Transverse colon (tissue), 4 donors: ENCODE results near the gene TMEM89.

Experiments used
- CTCF ChIP-seq, 5 experiments: fragments of 200-600 bp in 3 of 5; fragments of 450-650 bp in 2 of 5; sonication (generic) in 3 of 5; IDR thresholded peaks; 1 replicate in 2 of 5; 2 replicates in 3 of 5; pipeline ENCODE4 v1.5.1; 2016 to 2017; ENCODE audit warnings: antibody characterized with exemption in 5 of 5, inconsistent platforms in 3 of 5, mild to moderate bottlenecking in 2 of 5, moderate library complexity in 1 of 5
- EP300 ChIP-seq: sonication (generic); formaldehyde crosslinking; IDR thresholded peaks from one replicate; pipeline ENCODE4 v1.6.1; 2017; ENCODE audit warnings: antibody characterized with exemption, low read depth
- POLR2A ChIP-seq: fragments of 450-650 bp; IDR thresholded peaks from one replicate; pipeline ENCODE4 v1.6.1; 2016; ENCODE audit warnings: antibody characterized with exemption, mild to moderate bottlenecking, moderate library complexity
- POLR2AphosphoS5 ChIP-seq, 3 donors: sonication (generic); formaldehyde crosslinking; IDR thresholded peaks; one replicate each; pipeline ENCODE4 v1.6.1; 2016; ENCODE audit warnings: antibody characterized with exemption in 3 of 3

- TF ChIP-seq POLR2AphosphoS5 (IDR thresholded peaks at IDR 0.05) (no peak), CTCF (IDR thresholded peaks at IDR 0.05) (no peak), POLR2A (no peak), EP300 (no peak)
These were observed 40.1 kb upstream of the TMEM89 start for GRCh38 chr3:48661501-48662144.
